OCI-M2 (cell line): ENCODE results near the gene USH2A.

Experiments
- DNase-seq: peaks from one replicate; lab custom pipeline; 2025; ENCODE audit not compliant: unreplicated experiment; lab: John Stamatoyannopoulos, UW

USH2A gene

GRCh38 chr1:215667761-215668160 is 755.5 kb downstream of the USH2A start:
- DNase-seq = no peak

DNA sequence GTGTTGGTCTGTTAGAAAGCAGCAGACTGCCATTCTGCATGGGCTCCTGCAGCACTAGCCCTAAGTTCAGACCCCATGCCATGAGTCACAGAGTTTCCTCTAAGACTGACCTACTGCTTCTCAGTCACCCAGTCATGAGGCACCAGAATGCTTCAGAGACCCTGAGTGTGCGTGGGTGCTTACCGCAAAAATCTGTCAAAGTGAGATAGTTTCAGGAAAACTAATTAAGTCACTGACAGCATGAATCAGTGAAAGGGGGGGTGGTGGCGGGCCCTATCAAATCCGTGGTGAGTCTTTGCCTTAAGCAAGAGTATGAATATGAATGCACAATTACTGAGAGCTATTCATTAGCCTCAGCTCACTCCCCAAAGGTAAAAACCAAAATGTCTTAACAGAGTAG is 758.0 kb downstream of the USH2A start:
- DNase-seq = no peak

DNA sequence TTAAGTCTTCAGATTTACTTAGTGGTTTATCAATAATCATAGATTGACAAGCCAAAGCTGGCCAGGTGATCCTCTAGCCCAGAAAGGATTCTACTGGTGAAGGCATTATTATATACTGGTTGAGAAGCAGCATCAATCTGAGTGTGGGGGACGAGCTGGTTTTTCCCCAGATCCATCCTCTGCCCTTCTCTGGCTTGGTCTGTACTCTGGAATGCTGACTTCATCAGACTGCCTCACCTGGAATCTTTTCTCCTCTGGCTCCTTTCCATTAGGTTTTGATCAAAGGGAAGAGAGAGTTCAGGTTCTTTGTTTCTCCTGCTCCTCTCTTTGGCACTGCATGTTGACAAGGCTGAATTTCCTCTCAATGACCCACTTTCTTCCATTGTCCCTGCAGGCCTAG is 762.2 kb downstream of the USH2A start:
- no peak for DNase-seq

GRCh38 chr1:215660259-215660658 is 763.0 kb downstream of the USH2A start:
- no peak for DNase-seq

GRCh38 chr1:215657047-215657446 is 766.2 kb downstream of the USH2A start:
- DNase-seq = no peak

GRCh38 chr1:215652371-215652770 is 770.9 kb downstream of the USH2A start:
- DNase-seq = no peak

GRCh38 chr1:215651867-215652266 is 771.4 kb downstream of the USH2A start:
- DNase-seq = no peak

GRCh38 chr1:215650446-215651149 is 772.6 kb downstream of the USH2A start:
- no peak for DNase-seq

- DNase-seq = no peak
Observed at GRCh38 chr1:215648957-215649356, 774.3 kb downstream of the USH2A start.

- DNase-seq = no peak
Observed at GRCh38 chr1:215647738-215648137, 775.5 kb downstream of the USH2A start.

GRCh38 chr1:215645861-215646260 is 777.4 kb downstream of the USH2A start:
- DNase-seq = no peak

GRCh38 chr1:215645182-215645581 is 778.1 kb downstream of the USH2A start:
- DNase-seq = no peak

GRCh38 chr1:215643592-215644321 is 779.5 kb downstream of the USH2A start:
- no peak for DNase-seq

DNA sequence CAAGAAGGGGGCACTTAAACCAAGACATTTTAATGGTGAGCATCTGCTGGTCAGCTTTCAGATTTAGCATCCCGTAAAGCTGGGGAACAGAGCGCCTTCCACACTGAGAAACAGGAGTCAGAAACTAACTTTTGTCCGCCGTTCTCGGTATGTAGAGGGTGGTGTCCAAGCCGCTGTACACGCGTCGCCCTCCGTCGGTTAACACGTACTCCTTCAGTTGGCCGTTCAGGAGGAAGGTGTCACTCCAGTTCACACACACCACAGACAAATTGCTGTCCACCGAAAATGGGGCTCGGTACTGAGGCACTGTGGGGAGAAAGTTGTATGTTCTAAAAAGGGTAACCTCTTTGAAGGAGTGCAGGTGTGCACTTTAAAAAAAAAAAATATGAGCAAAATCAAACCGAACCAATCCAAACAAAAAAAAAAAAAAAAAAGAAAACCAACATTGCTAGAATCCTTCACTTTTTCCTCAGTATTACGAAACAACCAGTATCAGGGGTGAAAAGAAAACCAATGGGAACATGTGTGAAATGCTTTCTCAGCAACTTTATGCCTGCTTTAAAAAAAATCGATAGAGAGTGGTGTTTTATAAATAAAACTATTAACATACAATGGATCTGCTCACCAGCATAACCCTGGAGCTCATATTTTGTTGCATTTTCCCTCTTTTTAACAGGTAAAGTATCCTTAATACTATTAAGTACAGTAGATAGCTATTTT is 782.7 kb downstream of the USH2A start:
- no peak for DNase-seq

DNA sequence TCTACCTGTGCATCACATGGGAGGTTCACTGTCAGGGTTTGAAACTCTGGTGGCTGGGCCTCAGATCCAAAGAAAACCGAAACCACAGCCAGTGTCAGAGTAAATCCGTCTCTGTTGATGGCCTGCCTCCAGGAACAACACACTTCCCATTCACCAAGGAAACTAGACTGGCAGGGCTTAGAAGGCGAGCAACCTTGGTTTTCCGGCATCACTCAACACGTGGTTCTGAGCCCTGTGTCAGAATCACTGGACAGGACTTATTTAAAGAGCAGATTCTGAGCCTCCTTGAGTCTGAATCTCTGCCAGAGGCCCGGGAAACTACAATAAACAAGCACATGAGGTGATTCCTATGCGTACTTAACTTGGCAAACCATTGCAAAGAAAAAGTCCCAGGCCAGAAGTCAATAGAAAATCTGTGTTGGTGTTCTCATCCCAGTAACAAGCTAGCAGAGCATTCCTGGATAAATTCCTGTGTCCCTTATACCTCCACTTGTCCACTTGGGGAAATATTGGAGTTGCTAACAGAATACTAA is 786.1 kb downstream of the USH2A start:
- DNase-seq = no peak

GRCh38 chr1:215636258-215636965 is 786.8 kb downstream of the USH2A start:
- no peak for DNase-seq

GRCh38 chr1:215635827-215636226 is 787.4 kb downstream of the USH2A start:
- DNase-seq = no peak

GRCh38 chr1:215631489-215631888 is 791.8 kb downstream of the USH2A start:
- no peak for DNase-seq

DNA sequence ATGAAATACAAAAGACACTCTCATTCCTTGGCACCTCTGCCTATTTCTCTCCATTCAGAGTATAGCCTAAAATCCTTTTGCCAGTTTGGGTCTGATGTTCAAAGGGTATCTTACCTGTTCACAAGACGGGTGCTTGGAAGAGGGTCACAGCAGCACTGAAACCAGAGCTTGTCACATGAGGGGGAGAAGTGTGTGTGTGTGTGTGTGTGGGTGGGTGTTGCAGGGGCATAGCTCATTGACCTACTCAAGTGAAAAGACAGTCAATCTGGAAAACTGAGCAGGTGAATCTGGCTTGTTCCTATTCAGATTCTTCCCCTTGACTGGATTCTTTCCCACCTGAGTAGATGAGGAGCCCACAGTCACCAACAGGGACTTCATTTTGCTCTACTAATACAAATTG is 792.2 kb downstream of the USH2A start:
- no peak for DNase-seq

- no peak for DNase-seq
Observed at GRCh38 chr1:215625949-215626348, 797.3 kb downstream of the USH2A start.

GRCh38 chr1:215623162-215623561 is 800.1 kb downstream of the USH2A start:
- no peak for DNase-seq
